SK-N-SH treated with all-trans-retinoic acid at 6 μM for 48 hours (cell line): ENCODE results near the gene LRRFIP1.

Experiments used
- ATAC-seq: fragments of 200-7000 bp; cut with Tn5 transposase; 3 replicates; pipeline ENCODE4 v1.9.1; 2020; ENCODE audit warnings: mild to moderate bottlenecking, moderate library complexity
- ARNTL ChIP-seq: fragments of 450-650 bp; formaldehyde crosslinking; IDR thresholded peaks from 2 replicates; pipeline ENCODE4 v1.5.0; 2020; ENCODE audit warnings: low read depth, mild to moderate bottlenecking, moderate library complexity, borderline replicate concordance
- BACH2 ChIP-seq: fragments of 250-450 bp; sonication (Bioruptor Pico); IDR thresholded peaks from 2 replicates; pipeline ENCODE4 v1.9.0; 2021; ENCODE audit warnings: mild to moderate bottlenecking, borderline replicate concordance
- CREB5 ChIP-seq: fragments of 250-450 bp; sonication (Bioruptor Pico); IDR thresholded peaks from 2 replicates; pipeline ENCODE4 v1.5.1; 2020; ENCODE audit warnings: low read depth, mild to moderate bottlenecking, moderate library complexity
- CSDC2 ChIP-seq: fragments of 250-450 bp; sonication (Bioruptor Pico); IDR thresholded peaks from 2 replicates; pipeline ENCODE4 v1.5.0; 2020; ENCODE audit warnings: mild to moderate bottlenecking, moderate library complexity
- GLIS3 ChIP-seq: fragments of 250-450 bp; sonication (Bioruptor Pico); IDR thresholded peaks from 2 replicates; pipeline ENCODE4 v1.5.0; 2020; ENCODE audit warnings: mild to moderate bottlenecking, moderate library complexity
- PPARA ChIP-seq: fragments of 250-450 bp; sonication (Bioruptor Pico); IDR thresholded peaks from 2 replicates; pipeline ENCODE4 v1.5.0; 2020; ENCODE audit warnings: mild to moderate bottlenecking, borderline replicate concordance
- RARB ChIP-seq: fragments of 250-450 bp; sonication (Bioruptor Pico); IDR thresholded peaks from 2 replicates; pipeline ENCODE4 v1.8.0; 2021; ENCODE audit warnings: mild to moderate bottlenecking, moderate library complexity
- SNAI2 ChIP-seq: fragments of 250-450 bp; sonication (Bioruptor Pico); IDR thresholded peaks from 2 replicates; pipeline ENCODE4 v1.5.0; 2020; ENCODE audit warnings: mild to moderate bottlenecking, moderate library complexity
- TCF4 ChIP-seq: fragments of 250-450 bp; sonication (Bioruptor Pico); IDR thresholded peaks from 2 replicates; pipeline ENCODE4 v1.8.0; 2021; ENCODE audit warnings: mild to moderate bottlenecking, moderate library complexity, borderline replicate concordance
- ZC3H10 ChIP-seq: fragments of 250-450 bp; sonication (Bioruptor Pico); IDR thresholded peaks from 2 replicates; pipeline ENCODE4 v1.5.1; 2021; ENCODE audit warnings: mild to moderate bottlenecking, moderate library complexity
- ZFP3 ChIP-seq: fragments of 250-450 bp; sonication (Bioruptor Pico); IDR thresholded peaks from 2 replicates; pipeline ENCODE4 v1.5.0; 2020; ENCODE audit warnings: mild to moderate bottlenecking, moderate library complexity
- ZFP30 ChIP-seq: fragments of 450-650 bp; formaldehyde crosslinking; IDR thresholded peaks from 2 replicates; pipeline ENCODE4 v1.5.0; 2022; ENCODE audit warnings: mild to moderate bottlenecking, moderate library complexity
- ZNF565 ChIP-seq: fragments of 450-650 bp; formaldehyde crosslinking; conservative IDR thresholded peaks from 2 replicates; pipeline ENCODE4 v1.5.0; 2020; ENCODE audit warnings: low read depth, mild to moderate bottlenecking, moderate library complexity
- ZNF70 ChIP-seq: fragments of 450-650 bp; formaldehyde crosslinking; IDR thresholded peaks from 2 replicates; pipeline ENCODE4 v1.5.0; 2020; ENCODE audit warnings: mild to moderate bottlenecking, moderate library complexity
- ZNF8 ChIP-seq: fragments of 450-650 bp; formaldehyde crosslinking; IDR thresholded peaks from 2 replicates; pipeline ENCODE4 v1.5.0; 2020; ENCODE audit warnings: mild to moderate bottlenecking, moderate library complexity
- TF ChIP-seq, protein P1 (sequence below): fragments of 250-450 bp; sonication (Bioruptor Pico); IDR thresholded peaks from 2 replicates; pipeline ENCODE4 v1.5.0; 2020; ENCODE audit warnings: mild to moderate bottlenecking, moderate library complexity
- TF ChIP-seq, protein P2 (sequence below): fragments of 250-450 bp; sonication (Bioruptor Pico); IDR thresholded peaks from 2 replicates; pipeline ENCODE4 v1.5.1; 2021; ENCODE audit warnings: mild to moderate bottlenecking, moderate library complexity
- TF ChIP-seq, protein P3 (sequence below): fragments of 250-450 bp; sonication (Bioruptor Pico); IDR thresholded peaks from 2 replicates; pipeline ENCODE4 v1.8.0; 2020; ENCODE audit warnings: mild to moderate bottlenecking, moderate library complexity, borderline replicate concordance

LRRFIP1 gene

DNA sequence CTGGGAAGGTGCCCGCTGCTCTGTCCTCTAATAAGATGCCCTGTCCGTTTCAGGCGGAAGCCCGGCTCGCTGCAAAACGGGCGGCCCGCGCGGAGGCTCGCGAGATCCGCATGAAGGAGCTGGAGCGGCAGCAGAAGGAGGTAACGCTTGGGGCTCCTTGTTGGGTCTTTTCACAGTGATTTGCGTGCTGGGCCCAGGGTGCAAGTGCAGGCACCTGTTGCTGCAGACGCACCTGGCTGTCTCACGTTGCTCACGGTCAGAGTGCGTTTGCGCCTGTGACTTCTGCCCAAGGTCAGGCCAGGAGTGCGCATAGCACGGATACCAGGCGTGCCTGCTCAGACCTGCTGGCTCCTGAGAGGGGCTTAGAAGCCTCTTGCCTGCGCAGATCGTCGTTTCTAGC lies 81.1 kb downstream of the LRRFIP1 start:
- no peak for TF ChIP-seq CSDC2 (CRISPR knock-in tag)
- TF ChIP-seq ZFP3, result no peak
- no peak for TF ChIP-seq ZNF70 (CRISPR knock-in tag)
- no peak for TF ChIP-seq TCF4
- no peak for TF ChIP-seq ZNF565
- TF ChIP-seq GLIS3, result no peak
- no peak for TF ChIP-seq RARB (CRISPR knock-in tag)
- no peak for TF ChIP-seq ZC3H10 (CRISPR knock-in tag)
- no peak for TF ChIP-seq PPARA (CRISPR knock-in tag)
- no peak for ATAC-seq

- ATAC-seq, result no peak
- TF ChIP-seq SNAI2 (CRISPR knock-in tag) (no peak), ZNF565 (no peak), ZNF70 (CRISPR knock-in tag) (no peak), TCF4 (no peak), CSDC2 (CRISPR knock-in tag) (no peak)
- TF ChIP-seq, protein P1, sequence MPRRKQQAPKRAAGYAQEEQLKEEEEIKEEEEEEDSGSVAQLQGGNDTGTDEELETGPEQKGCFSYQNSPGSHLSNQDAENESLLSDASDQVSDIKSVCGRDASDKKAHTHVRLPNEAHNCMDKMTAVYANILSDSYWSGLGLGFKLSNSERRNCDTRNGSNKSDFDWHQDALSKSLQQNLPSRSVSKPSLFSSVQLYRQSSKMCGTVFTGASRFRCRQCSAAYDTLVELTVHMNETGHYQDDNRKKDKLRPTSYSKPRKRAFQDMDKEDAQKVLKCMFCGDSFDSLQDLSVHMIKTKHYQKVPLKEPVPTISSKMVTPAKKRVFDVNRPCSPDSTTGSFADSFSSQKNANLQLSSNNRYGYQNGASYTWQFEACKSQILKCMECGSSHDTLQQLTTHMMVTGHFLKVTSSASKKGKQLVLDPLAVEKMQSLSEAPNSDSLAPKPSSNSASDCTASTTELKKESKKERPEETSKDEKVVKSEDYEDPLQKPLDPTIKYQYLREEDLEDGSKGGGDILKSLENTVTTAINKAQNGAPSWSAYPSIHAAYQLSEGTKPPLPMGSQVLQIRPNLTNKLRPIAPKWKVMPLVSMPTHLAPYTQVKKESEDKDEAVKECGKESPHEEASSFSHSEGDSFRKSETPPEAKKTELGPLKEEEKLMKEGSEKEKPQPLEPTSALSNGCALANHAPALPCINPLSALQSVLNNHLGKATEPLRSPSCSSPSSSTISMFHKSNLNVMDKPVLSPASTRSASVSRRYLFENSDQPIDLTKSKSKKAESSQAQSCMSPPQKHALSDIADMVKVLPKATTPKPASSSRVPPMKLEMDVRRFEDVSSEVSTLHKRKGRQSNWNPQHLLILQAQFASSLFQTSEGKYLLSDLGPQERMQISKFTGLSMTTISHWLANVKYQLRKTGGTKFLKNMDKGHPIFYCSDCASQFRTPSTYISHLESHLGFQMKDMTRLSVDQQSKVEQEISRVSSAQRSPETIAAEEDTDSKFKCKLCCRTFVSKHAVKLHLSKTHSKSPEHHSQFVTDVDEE (CRISPR knock-in tag), result no peak
Observed at GRCh38 chr2:237708961-237709360, 81.6 kb downstream of the LRRFIP1 start.

- TF ChIP-seq, protein P2, sequence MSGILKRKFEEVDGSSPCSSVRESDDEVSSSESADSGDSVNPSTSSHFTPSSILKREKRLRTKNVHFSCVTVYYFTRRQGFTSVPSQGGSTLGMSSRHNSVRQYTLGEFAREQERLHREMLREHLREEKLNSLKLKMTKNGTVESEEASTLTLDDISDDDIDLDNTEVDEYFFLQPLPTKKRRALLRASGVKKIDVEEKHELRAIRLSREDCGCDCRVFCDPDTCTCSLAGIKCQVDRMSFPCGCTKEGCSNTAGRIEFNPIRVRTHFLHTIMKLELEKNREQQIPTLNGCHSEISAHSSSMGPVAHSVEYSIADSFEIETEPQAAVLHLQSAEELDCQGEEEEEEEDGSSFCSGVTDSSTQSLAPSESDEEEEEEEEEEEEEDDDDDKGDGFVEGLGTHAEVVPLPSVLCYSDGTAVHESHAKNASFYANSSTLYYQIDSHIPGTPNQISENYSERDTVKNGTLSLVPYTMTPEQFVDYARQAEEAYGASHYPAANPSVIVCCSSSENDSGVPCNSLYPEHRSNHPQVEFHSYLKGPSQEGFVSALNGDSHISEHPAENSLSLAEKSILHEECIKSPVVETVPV (CRISPR knock-in tag), result no peak
- no peak for TF ChIP-seq ZC3H10 (CRISPR knock-in tag)
- no peak for TF ChIP-seq PPARA (CRISPR knock-in tag)
- TF ChIP-seq ZNF565, result no peak
- no peak for TF ChIP-seq RARB (CRISPR knock-in tag)
- no peak for TF ChIP-seq CREB5 (CRISPR knock-in tag)
- TF ChIP-seq CSDC2 (CRISPR knock-in tag), result no peak
- TF ChIP-seq ZNF8, result no peak
- TF ChIP-seq, protein P1 (CRISPR knock-in tag), result no peak
- TF ChIP-seq ZFP30 (CRISPR knock-in tag), result no peak
- no peak for TF ChIP-seq TCF4
- ATAC-seq, result no peak
Observed at GRCh38 chr2:237711458-237712150, 84.2 kb downstream of the LRRFIP1 start.

GRCh38 chr2:237712477-237713377 lies 85.3 kb downstream of the LRRFIP1 start:
- ATAC-seq, result no peak
- TF ChIP-seq ARNTL (CRISPR knock-in tag) (no peak), TCF4 (no peak), ZFP3 (no peak), CREB5 (CRISPR knock-in tag) (no peak), BACH2 (no peak), ZC3H10 (CRISPR knock-in tag) (no peak), ZNF8 (no peak), CSDC2 (CRISPR knock-in tag) (no peak), SNAI2 (CRISPR knock-in tag) (no peak), ZFP30 (CRISPR knock-in tag) (no peak), RARB (CRISPR knock-in tag) (no peak), GLIS3 (no peak), ZNF70 (CRISPR knock-in tag) (no peak), ZNF565 (no peak), PPARA (CRISPR knock-in tag) (no peak)
- TF ChIP-seq, protein P2 (CRISPR knock-in tag), result no peak
- TF ChIP-seq, protein P3, sequence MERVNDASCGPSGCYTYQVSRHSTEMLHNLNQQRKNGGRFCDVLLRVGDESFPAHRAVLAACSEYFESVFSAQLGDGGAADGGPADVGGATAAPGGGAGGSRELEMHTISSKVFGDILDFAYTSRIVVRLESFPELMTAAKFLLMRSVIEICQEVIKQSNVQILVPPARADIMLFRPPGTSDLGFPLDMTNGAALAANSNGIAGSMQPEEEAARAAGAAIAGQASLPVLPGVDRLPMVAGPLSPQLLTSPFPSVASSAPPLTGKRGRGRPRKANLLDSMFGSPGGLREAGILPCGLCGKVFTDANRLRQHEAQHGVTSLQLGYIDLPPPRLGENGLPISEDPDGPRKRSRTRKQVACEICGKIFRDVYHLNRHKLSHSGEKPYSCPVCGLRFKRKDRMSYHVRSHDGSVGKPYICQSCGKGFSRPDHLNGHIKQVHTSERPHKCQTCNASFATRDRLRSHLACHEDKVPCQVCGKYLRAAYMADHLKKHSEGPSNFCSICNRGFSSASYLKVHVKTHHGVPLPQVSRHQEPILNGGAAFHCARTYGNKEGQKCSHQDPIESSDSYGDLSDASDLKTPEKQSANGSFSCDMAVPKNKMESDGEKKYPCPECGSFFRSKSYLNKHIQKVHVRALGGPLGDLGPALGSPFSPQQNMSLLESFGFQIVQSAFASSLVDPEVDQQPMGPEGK (CRISPR knock-in tag), result no peak
